NCI-H187 (cell line): Measurements from ENCODE around the gene TMEM201.

Source experiments
- DNase-seq, 2 experiments: peaks; one replicate each; lab custom pipeline; 2025; lab: John Stamatoyannopoulos, UW

Gene TMEM201

GRCh38 chr1:9600861-9601834 is 12.4 kb downstream of the TMEM201 start:
- DNase-seq: no peak

- no peak for DNase-seq
Observed at GRCh38 chr1:9601942-9602793, 13.5 kb downstream of the TMEM201 start.

- DNase-seq: no peak
Observed at GRCh38 chr1:9602794-9603167, 14.1 kb downstream of the TMEM201 start.

GRCh38 chr1:9603307-9603706 is 14.6 kb downstream of the TMEM201 start:
- no peak for DNase-seq

GRCh38 chr1:9603766-9604753 is 15.3 kb downstream of the TMEM201 start:
- no peak for DNase-seq

GRCh38 chr1:9604836-9605235 is 16.1 kb downstream of the TMEM201 start:
- no peak for DNase-seq

- no peak for DNase-seq
Observed at GRCh38 chr1:9605946-9606455, 17.3 kb downstream of the TMEM201 start.

GRCh38 chr1:9606458-9606857 is 17.7 kb downstream of the TMEM201 start:
- no peak for DNase-seq

- DNase-seq: no peak
Observed at GRCh38 chr1:9606948-9607347, 18.2 kb downstream of the TMEM201 start.

GRCh38 chr1:9607352-9607751 is 18.6 kb downstream of the TMEM201 start:
- DNase-seq: no peak

- DNase-seq: no peak
Observed at GRCh38 chr1:9609998-9610397, 21.3 kb downstream of the TMEM201 start.

GRCh38 chr1:9610548-9610947 is 21.8 kb downstream of the TMEM201 start:
- DNase-seq: no peak

GRCh38 chr1:9611716-9612115 is 23.0 kb downstream of the TMEM201 start:
- DNase-seq: no peak

GRCh38 chr1:9612162-9612845 is 23.6 kb downstream of the TMEM201 start:
- DNase-seq: no peak

GRCh38 chr1:9612871-9613624 is 24.3 kb downstream of the TMEM201 start:
- DNase-seq: no peak

- no peak for DNase-seq
Observed at GRCh38 chr1:9613625-9614299, 25.1 kb downstream of the TMEM201 start.

- DNase-seq: no peak
Observed at GRCh38 chr1:9615316-9616063, 26.8 kb downstream of the TMEM201 start.

GRCh38 chr1:9618909-9619679 is 30.4 kb downstream of the TMEM201 start:
- no peak for DNase-seq
